Mesothelial cell of epicardium (in vitro differentiated cells): ENCODE results near the gene DSG2. TPM values are rescaled to one million over a fixed set of nuclear protein-coding genes. Genes with fewer than 3 reads are reported as not detected.

ENCODE experiments used
- DNase-seq, 2 experiments: peaks; one replicate each; pipeline ENCODE4 v3.0.0; 2021; ENCODE audit warnings: low spot score in 2 of 2; ENCODE audit not compliant: unreplicated experiment in 2 of 2
- H3K27ac Mint-ChIP-seq: 2 replicates; pipeline ENCODE4 v1.8.0; 2021; ENCODE audit warnings: mixed read lengths
- H3K27me3 Mint-ChIP-seq: 2 replicates; pipeline ENCODE4 v1.8.0; 2021; ENCODE audit warnings: low read depth, mixed read lengths
- H3K36me3 Mint-ChIP-seq: 2 replicates; pipeline ENCODE4 v1.8.0; 2021; ENCODE audit warnings: mixed read lengths
- H3K4me1 Mint-ChIP-seq: 2 replicates; pipeline ENCODE4 v1.8.0; 2021; ENCODE audit warnings: mixed read lengths
- H3K4me3 Mint-ChIP-seq: 2 replicates; pipeline ENCODE4 v1.8.0; 2021; ENCODE audit warnings: mild to moderate bottlenecking, moderate library complexity, mixed read lengths
- H3K9me3 Mint-ChIP-seq: 2 replicates; pipeline ENCODE4 v1.8.0; 2021; ENCODE audit warnings: mixed read lengths
- total RNA-seq: library from RNA; stranded (reverse); gene quantifications from 3 replicates; pipeline ENCODE4 v1.2.1, GENCODE V29; 2021
- TF ChIP-seq, protein P1 (sequence below): fragments of 200-600 bp; sonication (generic); IDR thresholded peaks from one replicate; pipeline ENCODE4 v1.5.0; 2021; ENCODE audit warnings: antibody characterized with exemption; ENCODE audit not compliant: unreplicated experiment

Gene DSG2
- total RNA-seq, 1 donor from 2014 or later = 98.0 TPM

DNA sequence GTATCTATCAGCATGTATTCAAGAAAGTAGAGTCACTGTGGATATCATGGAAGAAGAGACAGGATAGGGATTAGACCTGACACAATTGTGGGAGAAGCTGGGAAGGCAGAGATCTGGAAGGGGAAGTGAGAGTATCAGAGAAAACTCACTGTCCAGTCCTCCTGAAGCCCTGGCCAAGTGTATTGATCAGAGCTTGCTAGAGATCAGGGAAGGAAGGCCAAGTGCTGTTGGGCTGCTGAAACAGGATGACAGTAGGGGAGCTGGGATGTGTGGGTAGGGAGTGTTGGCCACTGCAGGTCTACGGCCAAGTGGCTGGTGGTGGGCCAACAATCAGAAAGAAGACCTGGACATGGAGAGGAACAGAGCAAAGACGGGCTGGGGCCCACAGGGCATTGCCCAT is 67.4 kb downstream of the DSG2 start:
- Mint-ChIP-seq H3K27me3 (no peaks in the 10 kb centered on the region), H3K27ac (no peak overlapping the region), H3K36me3 (no peaks in the 10 kb centered on the region), H3K4me3 (no peak overlapping the region), H3K9me3 (no peaks in the 10 kb centered on the region), H3K4me1 (peaks cover 17% of the 10 kb centered on the region)
- DNase-seq = no peak
- TF ChIP-seq, protein P1, sequence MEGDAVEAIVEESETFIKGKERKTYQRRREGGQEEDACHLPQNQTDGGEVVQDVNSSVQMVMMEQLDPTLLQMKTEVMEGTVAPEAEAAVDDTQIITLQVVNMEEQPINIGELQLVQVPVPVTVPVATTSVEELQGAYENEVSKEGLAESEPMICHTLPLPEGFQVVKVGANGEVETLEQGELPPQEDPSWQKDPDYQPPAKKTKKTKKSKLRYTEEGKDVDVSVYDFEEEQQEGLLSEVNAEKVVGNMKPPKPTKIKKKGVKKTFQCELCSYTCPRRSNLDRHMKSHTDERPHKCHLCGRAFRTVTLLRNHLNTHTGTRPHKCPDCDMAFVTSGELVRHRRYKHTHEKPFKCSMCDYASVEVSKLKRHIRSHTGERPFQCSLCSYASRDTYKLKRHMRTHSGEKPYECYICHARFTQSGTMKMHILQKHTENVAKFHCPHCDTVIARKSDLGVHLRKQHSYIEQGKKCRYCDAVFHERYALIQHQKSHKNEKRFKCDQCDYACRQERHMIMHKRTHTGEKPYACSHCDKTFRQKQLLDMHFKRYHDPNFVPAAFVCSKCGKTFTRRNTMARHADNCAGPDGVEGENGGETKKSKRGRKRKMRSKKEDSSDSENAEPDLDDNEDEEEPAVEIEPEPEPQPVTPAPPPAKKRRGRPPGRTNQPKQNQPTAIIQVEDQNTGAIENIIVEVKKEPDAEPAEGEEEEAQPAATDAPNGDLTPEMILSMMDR = no peak

DNA sequence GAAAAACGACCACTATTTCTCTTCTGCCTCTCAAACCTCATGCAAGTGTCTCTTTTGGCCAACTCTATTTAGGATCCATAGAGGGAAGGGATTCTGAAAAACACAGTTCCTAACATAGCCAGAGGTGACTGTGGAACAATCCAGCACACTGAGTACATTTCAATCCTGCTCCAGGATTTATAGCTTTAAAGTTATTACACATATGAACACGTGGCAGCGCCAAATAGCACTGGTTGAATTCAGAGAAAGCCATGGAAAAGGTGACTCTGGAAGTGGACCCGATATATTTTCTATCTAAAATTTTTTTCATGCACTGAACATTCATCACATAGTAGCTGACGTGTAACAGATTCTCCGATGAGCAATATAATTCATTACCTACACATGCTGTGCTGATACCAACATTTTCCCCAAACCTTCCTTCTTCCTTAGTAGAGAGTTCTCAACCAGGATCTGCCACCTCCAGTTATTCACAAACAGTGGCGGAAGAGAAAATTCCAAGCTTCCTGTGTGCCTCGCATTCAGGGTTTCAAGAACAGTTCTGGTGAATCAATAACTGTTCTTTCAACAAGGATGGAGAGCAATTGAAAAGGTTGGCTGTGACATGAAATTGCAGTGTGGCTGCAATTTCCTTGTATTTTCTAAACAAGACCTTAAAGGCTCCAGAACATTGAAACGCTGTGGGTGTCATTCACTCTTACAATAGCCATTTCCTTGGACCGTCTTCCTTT is 68.0 kb downstream of the DSG2 start:
- Mint-ChIP-seq H3K27me3 (no peaks in the 10 kb centered on the region), H3K4me1 (peaks cover 12% of the 10 kb centered on the region), H3K9me3 (no peaks in the 10 kb centered on the region), H3K4me3 (no peak overlapping the region), H3K27ac (no peak overlapping the region), H3K36me3 (no peaks in the 10 kb centered on the region)
- no peak for DNase-seq
- TF ChIP-seq, protein P1 = no peak

DNA sequence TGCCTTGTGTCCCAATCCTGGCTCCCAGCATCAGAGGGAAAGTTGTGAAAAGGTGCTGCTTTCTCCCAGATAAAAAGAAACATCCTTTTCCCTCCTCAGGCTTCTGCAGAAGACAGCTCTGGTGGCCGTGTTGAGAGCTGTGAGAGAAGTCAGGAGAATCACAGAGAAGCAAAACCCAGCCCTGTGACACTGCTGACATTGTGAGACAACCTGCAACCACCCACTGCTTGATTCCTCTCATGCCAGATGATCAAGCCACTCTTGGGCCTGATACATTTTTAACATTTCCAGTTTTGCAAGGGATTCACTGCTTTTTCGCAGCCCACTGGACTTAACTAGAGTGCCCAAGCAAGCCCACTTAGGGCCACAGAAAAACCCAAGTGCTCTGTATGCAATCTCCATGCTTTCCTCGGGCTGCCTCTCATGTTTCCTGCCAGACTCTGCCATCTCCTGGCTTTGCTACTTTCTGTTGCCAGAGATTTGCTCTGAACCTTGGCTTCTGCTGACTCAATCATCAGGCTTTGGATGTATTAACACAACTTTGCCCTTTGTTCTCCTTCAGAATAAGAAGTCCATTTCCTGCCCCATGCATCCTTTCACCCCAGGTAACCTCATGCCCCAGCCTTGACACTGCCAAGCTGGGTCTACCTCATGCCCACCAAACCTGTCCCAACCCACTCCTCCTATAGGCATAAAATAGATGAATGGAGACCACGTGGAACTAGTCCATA is 68.8 kb downstream of the DSG2 start:
- H3K4me1 Mint-ChIP-seq = peaks cover 8% of the 10 kb centered on the region
- no peak overlapping the region for H3K27ac Mint-ChIP-seq
- no peak overlapping the region for H3K4me3 Mint-ChIP-seq
- H3K27me3 Mint-ChIP-seq = no peaks in the 10 kb centered on the region
- no peaks in the 10 kb centered on the region for H3K9me3 Mint-ChIP-seq
- no peak for DNase-seq
- H3K36me3 Mint-ChIP-seq = no peaks in the 10 kb centered on the region
- TF ChIP-seq, protein P1 = no peak

DNA sequence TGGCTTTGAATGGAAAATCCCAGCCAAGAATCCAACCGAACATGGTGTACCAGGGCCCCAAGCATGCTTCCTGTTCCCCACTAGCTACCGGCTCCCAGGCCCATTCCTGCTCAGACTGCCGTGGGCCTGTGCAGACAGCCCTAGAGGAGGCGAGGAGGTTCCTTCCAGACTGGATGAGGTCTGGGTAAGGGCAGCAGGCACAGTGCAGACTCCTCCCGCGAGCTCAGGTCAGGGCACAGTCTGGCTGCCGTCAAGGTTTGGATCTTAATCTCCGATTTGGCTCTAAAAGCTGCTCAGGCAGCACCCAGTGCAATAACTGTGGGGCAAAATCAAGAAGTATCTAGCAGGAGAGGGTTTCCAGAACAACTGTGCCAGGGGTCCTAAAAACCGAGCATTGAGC is 74.4 kb downstream of the DSG2 start:
- Mint-ChIP-seq H3K4me3 (no peak overlapping the region), H3K27me3 (no peaks in the 10 kb centered on the region), H3K9me3 (no peaks in the 10 kb centered on the region), H3K27ac (no peak overlapping the region), H3K4me1 (no peaks in the 10 kb centered on the region), H3K36me3 (no peaks in the 10 kb centered on the region)
- no peak for DNase-seq
- TF ChIP-seq, protein P1 = no peak

DNA sequence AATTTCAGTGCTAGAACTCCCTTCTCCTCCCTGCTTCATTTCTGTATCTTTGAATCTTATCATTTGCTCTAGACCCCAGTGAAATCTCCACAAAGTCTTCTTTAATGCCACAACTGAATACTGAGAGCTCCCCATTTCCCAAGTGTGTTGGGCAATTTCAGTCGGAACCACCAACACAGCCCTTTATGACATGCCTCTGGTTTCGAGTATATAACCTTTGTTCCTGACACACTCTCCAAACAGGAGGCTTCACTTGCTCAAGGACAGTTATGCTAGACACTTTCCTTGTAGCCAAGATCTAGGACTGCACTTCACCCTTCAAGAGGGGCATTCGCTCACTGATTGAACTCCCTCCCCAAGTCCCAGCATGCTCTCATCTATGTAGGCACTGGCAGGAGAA is 75.1 kb downstream of the DSG2 start:
- TF ChIP-seq, protein P1 = no peak
- DNase-seq = no peak
- Mint-ChIP-seq H3K4me1 (no peaks in the 10 kb centered on the region), H3K36me3 (no peaks in the 10 kb centered on the region), H3K4me3 (no peak overlapping the region), H3K9me3 (no peaks in the 10 kb centered on the region), H3K27me3 (no peaks in the 10 kb centered on the region), H3K27ac (no peak overlapping the region)
